Astrocyte (in vitro differentiated cells and primary cell): ENCODE measurements around the gene SYAP1. TPM values are rescaled to one million over a fixed set of nuclear protein-coding genes. Genes with fewer than 3 reads are reported as not detected.

Source experiments
- DNase-seq: peaks from one replicate; pipeline ENCODE4 v3.0.0-alpha.2; 2010; ENCODE audit warnings: low read depth
- FAIRE-seq: peaks from 2 replicates; lab custom pipeline; 2011; peaks lifted over from hg19 to GRCh38; lab: Jason Lieb, UNC
- H2AFZ ChIP-seq: 2 replicates; pipeline ENCODE4 v1.6.0; 2012; ENCODE audit warnings: low read depth, low read length, inconsistent platforms
- H3K27ac ChIP-seq: 2 replicates; pipeline ENCODE4 v1.5.1; 2011; ENCODE audit warnings: low read depth, low read length, inconsistent platforms
- H3K27me3 ChIP-seq: 2 replicates; pipeline ENCODE4 v1.6.0; 2011; ENCODE audit warnings: low read length, inconsistent platforms; ENCODE audit not compliant: insufficient read depth
- H3K36me3 ChIP-seq: 2 replicates; pipeline ENCODE4 v1.5.1; 2011; ENCODE audit warnings: low read length, inconsistent platforms; ENCODE audit not compliant: insufficient read depth
- H3K4me1 ChIP-seq: 2 replicates; pipeline ENCODE4 v1.5.1; 2011; ENCODE audit warnings: low read length, inconsistent platforms; ENCODE audit not compliant: insufficient read depth
- H3K4me2 ChIP-seq: 2 replicates; pipeline ENCODE4 v1.6.0; 2012; ENCODE audit warnings: low read length, inconsistent platforms
- H3K4me3 ChIP-seq: 2 replicates; pipeline ENCODE4 v1.5.1; 2011; ENCODE audit warnings: low read depth, mild to moderate bottlenecking, low read length, inconsistent platforms; ENCODE audit not compliant: insufficient read depth
- H3K79me2 ChIP-seq: 2 replicates; pipeline ENCODE4 v1.6.0; 2012; ENCODE audit warnings: mild to moderate bottlenecking, low read length, inconsistent platforms; ENCODE audit not compliant: insufficient read depth
- H3K9ac ChIP-seq: 2 replicates; pipeline ENCODE4 v1.6.0; 2012; ENCODE audit warnings: mild to moderate bottlenecking, low read length, inconsistent platforms
- H3K9me3 ChIP-seq: 2 replicates; pipeline ENCODE4 v1.5.1; 2012; ENCODE audit warnings: low read depth, mild to moderate bottlenecking, low read length, inconsistent platforms; ENCODE audit not compliant: insufficient read depth
- H4K20me1 ChIP-seq: 2 replicates; pipeline ENCODE4 v1.6.0; 2012; ENCODE audit warnings: low read length, inconsistent platforms; ENCODE audit not compliant: insufficient read depth
- H3K27ac Mint-ChIP-seq: one replicate; pipeline ENCODE4 v1.8.0; 2021; ENCODE audit warnings: mild to moderate bottlenecking, mixed read lengths; ENCODE audit not compliant: unreplicated experiment
- H3K27me3 Mint-ChIP-seq: one replicate; pipeline ENCODE4 v1.8.0; 2021; ENCODE audit warnings: low read depth, mixed read lengths; ENCODE audit not compliant: unreplicated experiment
- H3K36me3 Mint-ChIP-seq: one replicate; pipeline ENCODE4 v1.8.0; 2021; ENCODE audit warnings: low read depth, mixed read lengths; ENCODE audit not compliant: unreplicated experiment
- H3K4me1 Mint-ChIP-seq: one replicate; pipeline ENCODE4 v1.8.0; 2021; ENCODE audit warnings: low read depth, mixed read lengths; ENCODE audit not compliant: unreplicated experiment
- H3K4me3 Mint-ChIP-seq: one replicate; pipeline ENCODE4 v1.8.0; 2021; ENCODE audit warnings: mild to moderate bottlenecking, moderate library complexity, mixed read lengths; ENCODE audit not compliant: unreplicated experiment
- H3K9me3 Mint-ChIP-seq: one replicate; pipeline ENCODE4 v1.8.0; 2021; ENCODE audit warnings: mild to moderate bottlenecking, mixed read lengths; ENCODE audit not compliant: unreplicated experiment
- CTCF ChIP-seq: IDR thresholded peaks from 2 replicates; pipeline ENCODE4 v1.5.1; 2011; ENCODE audit warnings: low read depth, mild to moderate bottlenecking, inconsistent platforms, low read length, moderate library complexity; ENCODE audit not compliant: insufficient read depth
- EZH2 ChIP-seq: IDR thresholded peaks from 2 replicates; pipeline ENCODE4 v1.6.1; 2012; ENCODE audit warnings: mild to moderate bottlenecking, low read length, inconsistent platforms; ENCODE audit not compliant: insufficient read depth
- total RNA-seq: library from RNA; stranded (reverse); gene quantifications from 2 replicates; pipeline ENCODE4 v1.2.1, GENCODE V29; 2021

Gene SYAP1
- total RNA-seq, 1 donor from 2014 or later = 35.5 TPM

GRCh38 chrX:16797841-16798240 lies 78.4 kb downstream of the SYAP1 start:
- TF ChIP-seq EZH2 (no peak), CTCF (no peak)
- FAIRE-seq (no peak), DNase-seq (no peak)
- Histone ChIP-seq H3K9ac (no peak overlapping the region), H3K27ac (no peak overlapping the region), H3K9me3 (no peaks in the 10 kb centered on the region), H3K79me2 (no peaks in the 10 kb centered on the region), H2AFZ (no peak overlapping the region), H3K4me1 (no peaks in the 10 kb centered on the region), H3K4me3 (no peak overlapping the region), H3K36me3 (peaks cover 2% of the 10 kb centered on the region), H3K27me3 (no peaks in the 10 kb centered on the region), H4K20me1 (no peaks in the 10 kb centered on the region), H3K4me2 (no peak overlapping the region)
- H3K9me3 Mint-ChIP-seq = no peaks in the 10 kb centered on the region
- H3K27ac Mint-ChIP-seq = no peak overlapping the region
- H3K4me1 Mint-ChIP-seq = no peaks in the 10 kb centered on the region
- H3K4me3 Mint-ChIP-seq = no peak overlapping the region
- no peaks in the 10 kb centered on the region for H3K27me3 Mint-ChIP-seq
- H3K36me3 Mint-ChIP-seq = no peaks in the 10 kb centered on the region

GRCh38 chrX:16804923-16805464 lies 85.6 kb downstream of the SYAP1 start:
- Mint-ChIP-seq H3K36me3 (no peaks in the 10 kb centered on the region), H3K4me1 (peaks cover 5% of the 10 kb centered on the region), H3K9me3 (no peaks in the 10 kb centered on the region), H3K27ac (no peak overlapping the region), H3K27me3 (no peaks in the 10 kb centered on the region), H3K4me3 (no peak overlapping the region)
- Histone ChIP-seq H3K4me2 (no peak overlapping the region), H3K4me3 (no peak overlapping the region), H2AFZ (no peak overlapping the region), H3K79me2 (peaks cover 15% of the 10 kb centered on the region), H3K36me3 (no peaks in the 10 kb centered on the region), H3K27me3 (no peaks in the 10 kb centered on the region), H3K9ac (no peak overlapping the region), H3K4me1 (no peaks in the 10 kb centered on the region), H4K20me1 (no peaks in the 10 kb centered on the region), H3K9me3 (no peaks in the 10 kb centered on the region), H3K27ac (no peak overlapping the region)
- TF ChIP-seq EZH2 (no peak), CTCF (no peak)
- DNase-seq = no peak
- FAIRE-seq = peak; percentile 29

GRCh38 chrX:16807548-16807947 lies 88.1 kb downstream of the SYAP1 start:
- Histone ChIP-seq H3K4me2 (peak overlapping the region; percentile 65), H3K79me2 (peaks cover 20% of the 10 kb centered on the region), H2AFZ (no peak overlapping the region), H3K4me3 (no peak overlapping the region), H3K27me3 (no peaks in the 10 kb centered on the region), H4K20me1 (no peaks in the 10 kb centered on the region), H3K9me3 (no peaks in the 10 kb centered on the region), H3K4me1 (no peaks in the 10 kb centered on the region), H3K36me3 (no peaks in the 10 kb centered on the region), H3K27ac (no peak overlapping the region), H3K9ac (no peak overlapping the region)
- peak; percentile 7 for DNase-seq
- FAIRE-seq = peak; percentile 66
- Mint-ChIP-seq H3K36me3 (no peaks in the 10 kb centered on the region), H3K4me3 (no peak overlapping the region), H3K27ac (no peak overlapping the region), H3K27me3 (no peaks in the 10 kb centered on the region), H3K4me1 (peaks cover 5% of the 10 kb centered on the region), H3K9me3 (no peaks in the 10 kb centered on the region)
- TF ChIP-seq EZH2 (no peak), CTCF (peak; percentile 10)
